HG02642 (cell line): ENCODE data around the gene CPSF6.
"Not testable (repeated sequence)": the region's sequence is repeated elsewhere in the genome, so short reads cannot be mapped to it uniquely, and the experiment has no call there.

ENCODE experiments used
- ATAC-seq: cut with Tn5 transposase; IDR thresholded peaks from one replicate; pipeline ENCODE4 v1.9.1; 2021; ENCODE audit warnings: mild to moderate bottlenecking; ENCODE audit not compliant: unreplicated experiment, poor library complexity

Gene CPSF6

DNA sequence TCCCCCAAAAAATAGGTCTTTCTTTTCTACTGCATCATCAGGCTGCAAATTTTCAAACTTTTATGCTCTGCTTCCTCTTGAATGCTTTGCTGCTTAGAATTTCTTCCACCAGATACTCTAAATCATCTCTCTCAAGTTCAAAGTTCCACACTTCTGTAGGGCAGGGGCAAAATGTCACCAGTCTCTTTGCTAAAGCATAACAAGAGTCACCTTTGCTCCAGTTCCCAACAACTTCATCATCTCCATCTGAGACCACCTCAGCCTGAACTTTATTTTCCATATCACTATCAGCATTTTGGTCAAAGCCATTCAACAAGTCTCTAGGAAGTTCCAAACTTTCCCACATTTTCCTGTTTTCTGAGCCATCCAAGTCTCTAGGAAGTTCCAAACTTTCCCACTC is 77.4 kb downstream of the CPSF6 start:
- not testable (repeated sequence) for ATAC-seq

- ATAC-seq, result not testable (repeated sequence)
Observed at GRCh38 chr12:69317233-69317632, 77.9 kb downstream of the CPSF6 start.

DNA sequence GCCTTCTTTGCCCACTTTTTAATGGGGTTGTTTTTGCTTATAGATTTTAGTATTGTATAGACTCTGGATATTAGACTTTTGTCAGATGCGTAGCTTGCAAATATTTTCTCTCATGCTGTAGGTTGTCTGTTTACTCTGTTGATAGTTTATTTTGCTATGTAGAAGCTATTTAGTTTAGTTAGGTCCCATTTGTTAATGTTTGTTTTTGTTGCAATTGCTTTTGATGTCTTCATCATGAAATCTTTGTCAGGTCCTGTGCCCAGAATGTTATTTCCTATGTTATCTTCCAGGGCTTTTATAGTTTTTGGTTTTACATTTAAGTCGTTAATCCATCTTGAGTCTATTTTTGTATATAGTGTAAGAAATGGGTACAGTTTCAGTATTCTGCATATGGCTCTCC is 78.9 kb downstream of the CPSF6 start:
- ATAC-seq, result no peak

- ATAC-seq, result no peak
Observed at GRCh38 chr12:69321351-69321750, 82.0 kb downstream of the CPSF6 start.
